Peyer's patch (tissue), 4 donors: ENCODE results near the gene CCDC90B.

Experiments used
- CTCF ChIP-seq, 6 experiments: fragments of 450-650 bp in 4 of 6; fragments of 200-600 bp in 2 of 6; sonication (generic) in 1 of 6; IDR thresholded peaks; one replicate each; pipeline ENCODE4 v1.5.1; 2017 to 2019; ENCODE audit warnings: antibody characterized with exemption in 6 of 6, mild to moderate bottlenecking in 3 of 6, moderate library complexity in 1 of 6
- POLR2A ChIP-seq, 2 donors: fragments of 450-650 bp; IDR thresholded peaks; one replicate each; pipeline ENCODE4 v1.5.1; 2017; ENCODE audit warnings: antibody characterized with exemption in 2 of 2, mild to moderate bottlenecking in 2 of 2, moderate library complexity in 2 of 2

- TF ChIP-seq CTCF (IDR thresholded peaks at IDR 0.05) (no peak), POLR2A (IDR thresholded peaks at IDR 0.05) (no peak)
Measured at GRCh38 chr11:83252941-83253340, 33.2 kb downstream of the CCDC90B start.
